OCI-LY1 (cell line): ENCODE results near the gene ROMO1.
"Not testable (repeated sequence)": the region's sequence is repeated elsewhere in the genome, so short reads cannot be mapped to it uniquely, and the experiment has no call there.

Source experiments
- H2AFZ ChIP-seq: fragments of 200-600 bp; sonication (generic), shearing (Covaris generic); 2 replicates; pipeline ENCODE4 v1.6.0; 2014; ENCODE audit warnings: antibody characterized with exemption, mild to moderate bottlenecking, low read length
- H3F3A ChIP-seq: fragments of 200-600 bp; sonication (generic), shearing (Covaris generic); 2 replicates; pipeline ENCODE4 v1.6.0; 2014; ENCODE audit warnings: mild to moderate bottlenecking, antibody characterized with exemption, low read length, moderate library complexity; ENCODE audit not compliant: insufficient read depth
- H3K27ac ChIP-seq: fragments of 200-600 bp; sonication (generic); 2 replicates; pipeline ENCODE4 v1.5.1; 2014; ENCODE audit warnings: low read length, mixed run types, mild to moderate bottlenecking, low read depth; ENCODE audit not compliant: poor library complexity, severe bottlenecking
- H3K27me3 ChIP-seq: fragments of 200-600 bp; sonication (generic); 2 replicates; pipeline ENCODE4 v1.6.0; 2014; ENCODE audit warnings: antibody characterized with exemption, mild to moderate bottlenecking, low read length, moderate library complexity; ENCODE audit not compliant: insufficient read depth
- H3K36me3 ChIP-seq: fragments of 200-600 bp; sonication (generic); 2 replicates; pipeline ENCODE4 v1.6.1; 2014; ENCODE audit warnings: mild to moderate bottlenecking, antibody characterized with exemption, low read length, moderate library complexity, mixed read lengths; ENCODE audit not compliant: insufficient read depth
- H3K4me1 ChIP-seq: fragments of 200-600 bp; sonication (generic); 2 replicates; pipeline ENCODE4 v1.5.1; 2014; ENCODE audit warnings: mild to moderate bottlenecking, low read length, moderate library complexity; ENCODE audit not compliant: insufficient read depth, severe bottlenecking
- H3K4me2 ChIP-seq: fragments of 200-600 bp; sonication (generic), shearing (Covaris generic); 2 replicates; pipeline ENCODE4 v1.6.1; 2014; ENCODE audit warnings: low read length
- H3K4me3 ChIP-seq: fragments of 200-600 bp; sonication (generic); 2 replicates; pipeline ENCODE4 v1.5.1; 2014; ENCODE audit warnings: low read length, low read depth, mild to moderate bottlenecking, mixed read lengths; ENCODE audit not compliant: poor library complexity, severe bottlenecking
- H3K79me2 ChIP-seq: fragments of 200-600 bp; shearing (Covaris generic); 2 replicates; pipeline ENCODE4 v1.6.1; 2016; ENCODE audit warnings: mixed run types, low read length, mixed read lengths; ENCODE audit not compliant: insufficient read depth
- H3K9ac ChIP-seq: fragments of 200-600 bp; sonication (generic), shearing (Covaris generic); 2 replicates; pipeline ENCODE4 v1.6.1; 2014; ENCODE audit warnings: mild to moderate bottlenecking, low read length, mixed read lengths
- H3K9me2 ChIP-seq: fragments of 200-600 bp; sonication (generic), shearing (Covaris generic); 2 replicates; pipeline ENCODE4 v1.6.1; 2014; ENCODE audit warnings: low read depth, mild to moderate bottlenecking, low read length, mixed read lengths
- H3K9me3 ChIP-seq: fragments of 200-600 bp; shearing (Covaris generic); 2 replicates; pipeline ENCODE4 v1.6.1; 2014; ENCODE audit warnings: low read length, mixed read lengths
- H4K20me1 ChIP-seq: fragments of 200-600 bp; sonication (generic), shearing (Covaris generic); 2 replicates; pipeline ENCODE4 v1.6.0; 2016; ENCODE audit warnings: mild to moderate bottlenecking, low read length; ENCODE audit not compliant: insufficient read depth
- CTCF ChIP-seq: fragments of 200-600 bp; sonication (generic), shearing (Covaris generic); IDR thresholded peaks from 2 replicates; pipeline ENCODE4 v1.5.1; 2017; ENCODE audit warnings: mild to moderate bottlenecking, antibody characterized with exemption, low read length, moderate library complexity, mixed read lengths
- EZH2 ChIP-seq: fragments of 200-600 bp; sonication (generic), shearing (Covaris generic); IDR thresholded peaks from 2 replicates; pipeline ENCODE4 v1.8.0; 2017; ENCODE audit warnings: borderline replicate concordance, mixed run types, mild to moderate bottlenecking, antibody characterized with exemption, low read length, moderate library complexity, mixed read lengths

ROMO1 gene

DNA sequence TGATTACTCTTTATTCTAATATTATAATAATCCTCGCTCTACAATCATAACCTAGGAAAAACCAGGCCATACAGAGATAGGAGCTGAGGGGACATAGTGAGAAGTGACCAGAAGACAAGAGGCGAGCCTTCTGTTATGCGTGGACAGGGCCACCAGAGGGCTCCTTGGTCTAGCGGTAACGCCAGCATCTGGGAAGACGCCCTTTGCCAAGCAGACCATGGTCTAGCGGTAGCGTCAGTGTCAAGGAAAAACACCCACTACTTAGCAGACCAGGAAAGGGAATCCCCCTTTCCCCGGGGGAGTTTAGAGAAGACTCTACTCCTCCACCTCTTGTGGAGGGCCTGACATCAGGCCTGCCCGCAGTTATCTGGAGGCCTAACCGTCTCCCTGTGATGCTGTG lies 12.3 kb upstream of the ROMO1 start:
- peaks cover 42% of the 10 kb centered on the region for H3K36me3 ChIP-seq
- not testable (repeated sequence) for H3K9ac ChIP-seq, H2AFZ ChIP-seq, H3K4me2 ChIP-seq, H3K27ac ChIP-seq, H3K4me3 ChIP-seq, H3K27me3 ChIP-seq, H3K9me2 ChIP-seq, H4K20me1 ChIP-seq, H3K9me3 ChIP-seq, H3K79me2 ChIP-seq, H3F3A ChIP-seq, H3K4me1 ChIP-seq
- TF ChIP-seq CTCF, result peak; percentile 11; the same call in 1 of the 2 replicates

DNA sequence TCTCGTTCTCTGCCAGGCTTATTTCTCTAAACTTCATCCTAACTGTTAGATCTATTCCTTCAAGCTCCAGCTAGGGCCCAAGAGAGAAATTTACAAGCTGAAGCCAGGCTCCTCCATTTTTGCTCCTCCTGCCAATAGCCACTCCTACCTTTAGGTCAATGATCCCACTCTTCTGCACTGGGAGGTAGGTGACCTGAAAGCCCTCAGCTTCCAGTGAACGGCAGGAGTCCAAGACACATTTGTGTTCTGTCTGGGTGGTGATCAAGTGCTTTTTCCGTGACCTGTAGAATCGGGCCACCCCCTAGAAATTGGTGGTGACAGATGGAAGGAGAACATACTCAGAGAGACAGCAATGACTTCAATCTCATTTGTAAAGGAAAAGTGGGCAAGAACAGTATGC lies 8.9 kb upstream of the ROMO1 start:
- no peaks in the 10 kb centered on the region for H3K9me2 ChIP-seq
- H3K27ac ChIP-seq, result no peak overlapping the region
- H3K4me2 ChIP-seq, result no peak overlapping the region
- H3K4me1 ChIP-seq, result no peaks in the 10 kb centered on the region
- no peak overlapping the region for H3K4me3 ChIP-seq
- H3K9me3 ChIP-seq, result no peaks in the 10 kb centered on the region
- no peaks in the 10 kb centered on the region for H3K79me2 ChIP-seq
- H3K27me3 ChIP-seq, result no peaks in the 10 kb centered on the region
- H3F3A ChIP-seq, result 0 out of 2 replicates have a peak, but pooled peaks cover 4% of the 10 kb centered on the region
- H3K36me3 ChIP-seq, result peaks cover 41% of the 10 kb centered on the region
- no peak for TF ChIP-seq CTCF
- no peak for TF ChIP-seq EZH2
- H4K20me1 ChIP-seq, result no peaks in the 10 kb centered on the region
- no peak overlapping the region for H3K9ac ChIP-seq
- H2AFZ ChIP-seq, result no peak overlapping the region

- peaks cover 18% of the 10 kb centered on the region; the same call in 1 of the 2 replicates for H3K36me3 ChIP-seq
- H3K27ac ChIP-seq, result no peak overlapping the region
- H3K4me3 ChIP-seq, result no peak overlapping the region
- H2AFZ ChIP-seq, result no peak overlapping the region
- no peaks in the 10 kb centered on the region for H3K9me3 ChIP-seq
- H3K79me2 ChIP-seq, result no peaks in the 10 kb centered on the region; the same call in 1 of the 2 replicates
- no peaks in the 10 kb centered on the region for H3K9me2 ChIP-seq
- no peaks in the 10 kb centered on the region for H4K20me1 ChIP-seq
- H3F3A ChIP-seq, result 0 out of 2 replicates have a peak, but pooled peaks cover 4% of the 10 kb centered on the region
- H3K4me1 ChIP-seq, result peaks cover 19% of the 10 kb centered on the region
- H3K27me3 ChIP-seq, result no peaks in the 10 kb centered on the region
- TF ChIP-seq EZH2 (no peak), CTCF (no peak)
- H3K4me2 ChIP-seq, result no peak overlapping the region
- H3K9ac ChIP-seq, result no peak overlapping the region
These were observed 3.9 kb upstream of the ROMO1 start for GRCh38 chr20:35695245-35695749.
